MCF 10A (cell line): ENCODE measurements around the gene TCF7L2. TPM values are rescaled to one million over a fixed set of nuclear protein-coding genes. Genes with fewer than 3 reads are reported as not detected.

Source experiments
- BruUV-seq: library from RNA; stranded (reverse); fragments of 400-500 nt; replicated peaks from 2 replicates; lab custom pipeline; 2021; lab: Mats Ljungman, UMichigan
- CTCF ChIA-PET: fragments of 300-600 bp; sonication (Branson Sonifier 250); formaldehyde crosslinking; extraction: SDS; loops from one replicate; lab custom pipeline; 2021; ENCODE audit warnings: antibody characterized with exemption, inconsistent platforms; lab: Yijun Ruan, JAX
- POLR2A ChIA-PET: fragments of 300-600, 350-650 bp; sonication (Branson Sonifier 250); formaldehyde crosslinking; extraction: SDS; loops from one replicate; lab custom pipeline; 2020; ENCODE audit warnings: antibody characterized with exemption, inconsistent platforms; lab: Yijun Ruan, JAX
- DNase-seq: peaks from one replicate; pipeline ENCODE4 v3.0.0-alpha.2; 2018; ENCODE audit not compliant: unreplicated experiment
- H3K27ac Mint-ChIP-seq: one replicate; pipeline ENCODE4 v1.8.0; 2022; ENCODE audit warnings: mild to moderate bottlenecking, low read depth, mixed read lengths; ENCODE audit not compliant: unreplicated experiment
- H3K27me3 Mint-ChIP-seq: one replicate; pipeline ENCODE4 v1.8.0; 2022; ENCODE audit warnings: mixed read lengths; ENCODE audit not compliant: insufficient read depth, unreplicated experiment
- H3K36me3 Mint-ChIP-seq: one replicate; pipeline ENCODE4 v1.8.0; 2022; ENCODE audit warnings: mild to moderate bottlenecking, moderate library complexity, mixed read lengths; ENCODE audit not compliant: insufficient read depth, unreplicated experiment
- H3K4me1 Mint-ChIP-seq: one replicate; pipeline ENCODE4 v1.8.0; 2022; ENCODE audit warnings: mixed read lengths; ENCODE audit not compliant: insufficient read depth, unreplicated experiment
- H3K4me3 Mint-ChIP-seq: one replicate; pipeline ENCODE4 v1.8.0; 2022; ENCODE audit warnings: mild to moderate bottlenecking, moderate library complexity, mixed read lengths; ENCODE audit not compliant: unreplicated experiment
- H3K9me3 Mint-ChIP-seq: one replicate; pipeline ENCODE4 v1.8.0; 2022; ENCODE audit warnings: mixed read lengths; ENCODE audit not compliant: unreplicated experiment
- intact Hi-C: fragments of 100-400 bp; cut with micrococcal nuclease; formaldehyde crosslinking; loops from 2 replicates; pipeline ENCODE4 v1.14.1; 2022
- total RNA-seq: library from RNA; stranded (reverse); gene quantifications from 2 replicates; pipeline ENCODE4 v1.2.3, GENCODE V29; 2022
- TF ChIP-seq, protein P1 (sequence below): fragments of 200-600 bp; IDR thresholded peaks from one replicate; pipeline ENCODE4 v1.8.0; 2022; ENCODE audit warnings: antibody characterized with exemption, mild to moderate bottlenecking; ENCODE audit not compliant: unreplicated experiment

Gene TCF7L2
- total RNA-seq, 1 experiment from 2014 or later: 25.2 TPM

DNA sequence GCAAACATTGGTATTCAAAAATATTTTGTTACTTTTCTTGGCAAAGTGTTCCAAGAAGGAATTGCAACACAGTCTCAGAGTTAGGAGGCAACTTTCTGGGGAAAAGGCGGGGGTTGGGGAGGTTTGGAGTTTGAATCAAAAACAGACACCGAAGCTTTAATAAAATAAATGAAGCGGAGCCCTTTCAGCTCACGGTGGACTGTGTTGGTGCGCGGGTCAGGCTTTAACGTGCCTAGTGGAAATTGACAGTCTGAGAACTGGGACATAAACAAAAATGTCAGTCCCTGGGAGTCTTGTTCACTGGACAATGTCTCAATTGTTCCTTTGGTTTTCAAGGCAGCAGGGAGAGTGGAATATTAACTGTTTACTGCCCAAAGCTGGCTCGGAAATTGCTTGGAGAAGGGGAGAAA lies 109.3 kb downstream of the TCF7L2 start:
- no peak overlapping the region for H3K4me3 Mint-ChIP-seq
- H3K9me3 Mint-ChIP-seq: no peaks in the 10 kb centered on the region
- no peak overlapping the region for H3K27ac Mint-ChIP-seq
- peaks cover 11% of the 10 kb centered on the region for H3K4me1 Mint-ChIP-seq
- ChIA-PET CTCF (interaction anchor here (0.8 to 2.3 kb wide), 2 partner anchors 11 to 66 kb away, joined by 3 to 9 read pairs; no protein-coding TSS in a partner anchor), POLR2A (interaction anchor here (0.6 to 10.5 kb wide), 21 partner anchors 10 to 531 kb away, joined by 3 to 171 read pairs (median 5); no protein-coding TSS in a partner anchor)
- intact Hi-C loops: loop anchor here (5.0 kb wide), 2 partner anchors 53 to 67 kb away; no protein-coding TSS in a partner anchor
- peak; percentile 83 for DNase-seq
- TF ChIP-seq, protein P1, sequence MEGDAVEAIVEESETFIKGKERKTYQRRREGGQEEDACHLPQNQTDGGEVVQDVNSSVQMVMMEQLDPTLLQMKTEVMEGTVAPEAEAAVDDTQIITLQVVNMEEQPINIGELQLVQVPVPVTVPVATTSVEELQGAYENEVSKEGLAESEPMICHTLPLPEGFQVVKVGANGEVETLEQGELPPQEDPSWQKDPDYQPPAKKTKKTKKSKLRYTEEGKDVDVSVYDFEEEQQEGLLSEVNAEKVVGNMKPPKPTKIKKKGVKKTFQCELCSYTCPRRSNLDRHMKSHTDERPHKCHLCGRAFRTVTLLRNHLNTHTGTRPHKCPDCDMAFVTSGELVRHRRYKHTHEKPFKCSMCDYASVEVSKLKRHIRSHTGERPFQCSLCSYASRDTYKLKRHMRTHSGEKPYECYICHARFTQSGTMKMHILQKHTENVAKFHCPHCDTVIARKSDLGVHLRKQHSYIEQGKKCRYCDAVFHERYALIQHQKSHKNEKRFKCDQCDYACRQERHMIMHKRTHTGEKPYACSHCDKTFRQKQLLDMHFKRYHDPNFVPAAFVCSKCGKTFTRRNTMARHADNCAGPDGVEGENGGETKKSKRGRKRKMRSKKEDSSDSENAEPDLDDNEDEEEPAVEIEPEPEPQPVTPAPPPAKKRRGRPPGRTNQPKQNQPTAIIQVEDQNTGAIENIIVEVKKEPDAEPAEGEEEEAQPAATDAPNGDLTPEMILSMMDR: no peak
- H3K36me3 Mint-ChIP-seq: peaks cover 8% of the 10 kb centered on the region
- no peaks in the 10 kb centered on the region for H3K27me3 Mint-ChIP-seq
- no TSS peak for BruUV-seq

DNA sequence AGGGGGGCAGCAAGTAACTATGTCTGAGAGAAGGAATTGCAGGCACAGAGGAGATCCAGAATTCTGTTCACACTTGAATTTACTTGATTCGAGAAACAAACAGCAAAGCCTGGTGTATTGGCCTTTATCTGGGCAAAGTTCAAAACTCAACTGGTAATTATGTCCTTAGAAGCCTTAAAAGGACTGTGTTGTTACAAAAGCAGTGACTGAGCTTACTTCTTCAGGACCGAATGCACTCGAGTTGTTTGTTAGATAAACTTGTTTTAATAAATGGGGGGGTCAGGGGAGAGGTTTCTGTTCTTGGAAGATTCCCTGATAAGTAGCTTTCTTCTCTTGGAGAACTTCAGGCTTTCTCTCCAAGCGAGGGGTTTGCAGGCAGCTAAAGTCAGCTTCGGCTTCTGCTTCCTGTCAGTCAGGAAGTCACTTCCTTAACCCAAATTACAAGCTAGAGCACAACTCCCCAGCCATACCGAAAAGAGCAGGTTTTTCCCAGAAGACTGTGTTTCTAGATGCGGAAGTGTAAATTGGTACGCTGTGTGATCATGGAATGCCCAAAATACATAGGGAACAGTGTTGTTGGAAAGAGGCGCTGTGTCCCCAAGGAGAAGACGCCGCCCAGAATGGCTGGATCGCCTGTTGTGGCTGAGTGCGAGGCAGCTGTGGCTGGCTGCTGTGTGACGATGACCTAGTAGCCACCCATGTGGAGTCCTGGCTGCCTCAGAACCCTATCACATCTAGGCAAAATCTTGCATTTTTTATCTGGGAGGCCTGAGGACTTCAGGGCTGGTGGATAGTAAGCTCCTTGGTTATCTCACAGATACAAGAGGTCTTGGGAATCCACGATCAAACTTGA lies 110.4 kb downstream of the TCF7L2 start:
- POLR2A ChIA-PET: interaction anchor here (0.6 to 10.5 kb wide), 16 partner anchors 10 to 552 kb away, joined by 3 to 171 read pairs (median 5); no protein-coding TSS in a partner anchor
- TF ChIP-seq, protein P1: no peak
- Mint-ChIP-seq H3K4me3 (no peak overlapping the region), H3K27ac (no peak overlapping the region), H3K36me3 (peaks cover 8% of the 10 kb centered on the region), H3K9me3 (no peaks in the 10 kb centered on the region), H3K27me3 (no peaks in the 10 kb centered on the region), H3K4me1 (peaks cover 9% of the 10 kb centered on the region)
- intact Hi-C loops: no loop called here
- DNase-seq: no peak
- no TSS peak for BruUV-seq
- CTCF ChIA-PET: interaction anchor here (0.5 to 2.3 kb wide), 4 partner anchors 10 to 492 kb away, joined by 3 to 9 read pairs (median 4); no protein-coding TSS in a partner anchor

DNA sequence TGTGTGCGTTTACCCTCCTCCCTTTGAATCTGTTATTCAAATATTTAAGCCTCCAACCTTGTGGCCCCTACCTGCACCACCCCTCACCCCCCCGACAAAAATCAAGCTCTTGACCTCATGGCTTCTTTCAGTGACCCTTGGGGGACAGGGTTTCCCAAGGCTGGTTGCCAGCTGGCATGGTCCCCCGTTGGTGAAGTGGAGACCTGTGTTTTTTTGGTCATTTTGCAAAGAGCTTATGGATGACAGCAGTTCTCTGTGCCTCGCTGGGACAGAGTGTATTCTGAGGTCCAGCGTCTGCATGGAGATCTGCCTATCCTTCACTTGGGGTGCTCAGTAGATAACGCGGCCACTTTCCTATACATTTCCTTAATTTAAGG lies 111.0 kb downstream of the TCF7L2 start:
- no TSS peak for BruUV-seq
- Mint-ChIP-seq H3K27me3 (no peaks in the 10 kb centered on the region), H3K4me1 (peaks cover 14% of the 10 kb centered on the region), H3K9me3 (no peaks in the 10 kb centered on the region), H3K36me3 (peaks cover 8% of the 10 kb centered on the region), H3K4me3 (no peak overlapping the region), H3K27ac (no peak overlapping the region)
- DNase-seq: no peak
- intact Hi-C loops: no loop called here
- CTCF ChIA-PET: interaction anchor here (2.3 kb wide), 1 partner anchor 9 kb away, joined by 9 read pairs; no protein-coding TSS in a partner anchor
- TF ChIP-seq, protein P1: no peak
- POLR2A ChIA-PET: interaction anchor here (0.6 to 10.5 kb wide), 8 partner anchors 9 to 847 kb away, joined by 3 to 171 read pairs (median 4); no protein-coding TSS in a partner anchor

DNA sequence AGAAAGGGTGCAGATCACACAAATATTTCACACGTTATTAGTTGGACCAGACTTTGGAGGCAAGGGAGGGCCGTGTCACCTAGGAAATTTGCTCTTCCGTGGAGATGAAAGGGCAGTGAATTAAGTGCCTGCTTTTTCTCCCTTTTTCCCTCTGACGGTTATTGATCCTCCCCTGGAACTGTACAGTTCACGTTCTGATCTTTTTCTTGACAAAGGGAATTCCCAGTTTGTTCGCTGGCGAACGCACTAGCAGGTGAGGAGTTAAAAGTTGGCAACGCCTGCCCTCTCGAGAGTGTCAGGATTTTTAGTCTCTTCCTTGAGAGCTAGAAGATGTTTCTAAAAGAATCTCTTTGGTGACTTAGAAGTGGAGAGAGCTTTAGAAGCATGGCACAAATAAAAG lies 111.5 kb downstream of the TCF7L2 start:
- Mint-ChIP-seq H3K27ac (no peak overlapping the region), H3K36me3 (peaks cover 8% of the 10 kb centered on the region), H3K4me1 (peaks cover 14% of the 10 kb centered on the region), H3K4me3 (no peak overlapping the region), H3K9me3 (no peaks in the 10 kb centered on the region), H3K27me3 (no peaks in the 10 kb centered on the region)
- no peak for DNase-seq
- BruUV-seq: no TSS peak
- ChIA-PET POLR2A (interaction anchor here (0.6 to 10.5 kb wide), 8 partner anchors 9 to 846 kb away, joined by 3 to 171 read pairs (median 4); no protein-coding TSS in a partner anchor), CTCF (no interaction called here)
- TF ChIP-seq, protein P1: no peak
- intact Hi-C loops: no loop called here
